Measurements from ENCODE around the gene SLC9B2. TPM values are rescaled to one million over a fixed set of nuclear protein-coding genes. Genes with fewer than 3 reads are reported as not detected.

SLC9B2 gene
- total RNA-seq, 1 donor from 2014 or later = 23.3 TPM

GRCh38 chr4:103021120-103021519 lies 55.4 kb downstream of the SLC9B2 start:
- Histone ChIP-seq H3K36me3 (no peaks in the 10 kb centered on the region), H3K4me3 (no peak overlapping the region), H3K9me3 (no peaks in the 10 kb centered on the region), H3K27me3 (no peaks in the 10 kb centered on the region), H3K4me1 (peaks cover 10% of the 10 kb centered on the region), H3K27ac (no peak overlapping the region)
- no peak for TF ChIP-seq CTCF (IDR thresholded peaks at IDR 0.05)
- TF ChIP-seq POLR2A (IDR thresholded peaks at IDR 0.05) = no peak
- TF ChIP-seq POLR2AphosphoS5 (IDR thresholded peaks at IDR 0.05; ENCODE audit: insufficient read depth in 1 of 2, low read depth in 1 of 2) = no peak
- intact Hi-C loops (cut with DNase I) = no loop called here
- DNase-seq (ENCODE audit: extremely low spot score in 2 of 2) = no peak

- intact Hi-C loops (cut with DNase I) = loop anchor here (10.0 kb wide), 1 partner anchor 395 kb away; no protein-coding TSS in a partner anchor
- H3K27me3 ChIP-seq = no peaks in the 10 kb centered on the region
Measured at GRCh38 chr4:103019308-103020124, 57.0 kb downstream of the SLC9B2 start, which contains the start of gene SLC9B1. TSS of gene SLC9B1 (minus strand) at chr4:103019705. CDS start at chr4:102991711, 27,994 bp downstream.

GRCh38 chr4:103018391-103019307 lies 57.9 kb downstream of the SLC9B2 start:
- intact Hi-C loops (cut with DNase I) = loop anchor here (10.0 kb wide), 1 partner anchor 394 kb away; no protein-coding TSS in a partner anchor

More at GRCh38 chr4:103019308-103020124, 57.0 kb downstream of the SLC9B2 start, which contains the start of gene SLC9B1:
- peak within 1 kb of the TSS; percentile 93 for H3K27ac ChIP-seq
- DNase-seq (ENCODE audit: extremely low spot score in 2 of 2) = peak in 1 of 2 donors; percentile 96
- TF ChIP-seq POLR2AphosphoS5 (IDR thresholded peaks at IDR 0.05; ENCODE audit: insufficient read depth in 1 of 2, low read depth in 1 of 2) = peak; percentile 96 to 99
- no peak for TF ChIP-seq CTCF (IDR thresholded peaks at IDR 0.05)
- peak in 1 of 2 donors; percentile 70 for TF ChIP-seq POLR2A (IDR thresholded peaks at IDR 0.05)
- H3K36me3 ChIP-seq = no peaks in the 10 kb centered on the region
- H3K4me3 ChIP-seq = peak within 1 kb of the TSS; percentile 51 to 55
- H3K4me1 ChIP-seq = peaks cover 10% of the 10 kb centered on the region
- no peaks in the 10 kb centered on the region for H3K9me3 ChIP-seq

GRCh38 chr4:103012551-103012950 lies 64.0 kb downstream of the SLC9B2 start:
- H3K9me3 ChIP-seq = no peaks in the 10 kb centered on the region
- intact Hi-C loops (cut with DNase I) = loop anchor here (10.0 kb wide), 1 partner anchor 388 kb away; no protein-coding TSS in a partner anchor
- H3K4me3 ChIP-seq = no peak overlapping the region
- no peak for DNase-seq (ENCODE audit: extremely low spot score in 2 of 2)
- TF ChIP-seq CTCF (IDR thresholded peaks at IDR 0.05) (no peak), POLR2A (IDR thresholded peaks at IDR 0.05) (no peak), POLR2AphosphoS5 (IDR thresholded peaks at IDR 0.05; ENCODE audit: insufficient read depth in 1 of 2, low read depth in 1 of 2) (no peak)
- peaks cover 14% of the 10 kb centered on the region for H3K4me1 ChIP-seq
- no peaks in the 10 kb centered on the region for H3K36me3 ChIP-seq
- H3K27ac ChIP-seq = peak overlapping the region; percentile 55
- no peaks in the 10 kb centered on the region for H3K27me3 ChIP-seq

More at GRCh38 chr4:103018391-103019307, 57.9 kb downstream of the SLC9B2 start:
- Histone ChIP-seq H3K27me3 (no peaks in the 10 kb centered on the region), H3K4me3 (peak overlapping the region; percentile 51 to 55), H3K4me1 (peaks cover 10% of the 10 kb centered on the region), H3K36me3 (no peaks in the 10 kb centered on the region), H3K27ac (peak overlapping the region; percentile 93), H3K9me3 (no peaks in the 10 kb centered on the region)
- TF ChIP-seq POLR2AphosphoS5 (IDR thresholded peaks at IDR 0.05; ENCODE audit: insufficient read depth in 1 of 2, low read depth in 1 of 2) = no peak
- no peak for TF ChIP-seq POLR2A (IDR thresholded peaks at IDR 0.05)
- TF ChIP-seq CTCF (IDR thresholded peaks at IDR 0.05) = no peak
- no peak for DNase-seq (ENCODE audit: extremely low spot score in 2 of 2)

All from vagina (tissue), 2 donors.